Measurements from ENCODE around the gene OPN4.

OPN4 gene

GRCh38 chr10:86611386-86611785 lies 43.0 kb upstream of the OPN4 start:
- no peaks in the 10 kb centered on the region for H3K9me3 ChIP-seq (ENCODE audit: insufficient read depth, low read depth, low read length)
- H3K36me3 ChIP-seq (ENCODE audit: insufficient read depth, low read length) = no peaks in the 10 kb centered on the region
- H3K79me2 ChIP-seq (ENCODE audit: insufficient read depth, low read length) = no peaks in the 10 kb centered on the region
- TF ChIP-seq EZH2phosphoT487 (IDR thresholded peaks at IDR 0.05; ENCODE audit: borderline replicate concordance) (no peak), CTCF (conservative IDR thresholded peaks at IDR 0.05; ENCODE audit: low read length) (no peak)
- H3K4me3 ChIP-seq (ENCODE audit: low read length, poor library complexity, severe bottlenecking) = no peak overlapping the region
- no peak overlapping the region for H3K4me2 ChIP-seq (ENCODE audit: low read depth, low read length, poor library complexity, severe bottlenecking)
- H3K9me2 ChIP-seq (replicated peaks; ENCODE audit: low read depth, low read length) = no peaks in the 10 kb centered on the region
- no peaks in the 10 kb centered on the region for H4K20me1 ChIP-seq (ENCODE audit: insufficient read depth, low read length, poor library complexity, severe bottlenecking)
- no peak overlapping the region for H2AFZ ChIP-seq (ENCODE audit: low read length)
- H3K9ac ChIP-seq (ENCODE audit: low read depth, low read length, poor library complexity, severe bottlenecking) = no peak overlapping the region
- H3K4me1 ChIP-seq (ENCODE audit: insufficient read depth, low read length, poor library complexity, severe bottlenecking) = no peaks in the 10 kb centered on the region
- H3F3A ChIP-seq (ENCODE audit: low read depth) = no peaks in the 10 kb centered on the region
- no peaks in the 10 kb centered on the region for H3K27me3 ChIP-seq (ENCODE audit: insufficient read depth, low read length, poor library complexity, severe bottlenecking)

DNA sequence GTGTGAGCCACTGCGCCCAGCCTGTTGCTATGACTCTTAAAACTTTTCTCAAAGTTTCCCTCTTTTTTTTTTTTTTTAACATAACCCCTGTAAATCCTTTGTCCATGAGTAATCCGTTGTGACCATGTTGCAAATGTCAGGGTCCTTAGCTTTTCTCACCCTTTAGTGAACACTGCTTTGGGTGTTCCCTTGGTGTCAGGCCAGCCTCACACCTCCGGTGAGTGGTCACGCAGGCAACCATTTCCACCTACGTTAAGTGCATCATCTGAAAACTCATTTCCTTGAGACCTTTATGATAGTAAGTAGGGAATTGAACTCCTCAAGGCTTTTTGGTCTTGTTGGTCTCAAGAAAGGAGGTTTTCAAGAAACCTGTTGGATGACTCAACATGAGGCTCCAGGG lies 41.3 kb upstream of the OPN4 start:
- TF ChIP-seq EZH2phosphoT487 (IDR thresholded peaks at IDR 0.05; ENCODE audit: borderline replicate concordance) = no peak
- TF ChIP-seq CTCF (conservative IDR thresholded peaks at IDR 0.05; ENCODE audit: low read length) = no peak
- Histone ChIP-seq H4K20me1 (ENCODE audit: insufficient read depth, low read length, poor library complexity, severe bottlenecking) (no peaks in the 10 kb centered on the region), H3K4me1 (ENCODE audit: insufficient read depth, low read length, poor library complexity, severe bottlenecking) (no peaks in the 10 kb centered on the region)

DNA sequence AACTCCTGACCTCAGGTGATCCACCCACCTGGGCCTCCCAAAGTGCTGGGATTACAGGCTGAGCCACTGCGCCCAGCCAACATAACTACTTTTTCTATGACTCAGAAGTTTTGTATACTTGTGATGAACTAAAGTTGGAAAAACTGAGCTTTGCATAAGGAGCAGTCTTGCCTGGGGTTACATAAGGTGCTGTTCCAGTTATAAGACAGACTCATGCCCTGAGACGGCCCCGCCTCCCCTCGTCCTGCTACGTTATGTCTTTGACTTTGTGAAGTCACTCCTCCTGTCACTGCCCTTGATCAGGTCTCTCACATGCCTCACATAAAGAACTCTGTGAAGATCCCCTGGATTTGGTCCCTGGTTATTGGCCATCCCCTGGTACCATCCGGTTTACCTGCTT lies 40.4 kb upstream of the OPN4 start:
- no peak overlapping the region for H3K4me3 ChIP-seq (ENCODE audit: low read length, poor library complexity, severe bottlenecking)
- no peaks in the 10 kb centered on the region for H3K36me3 ChIP-seq (ENCODE audit: insufficient read depth, low read length)
- no peak overlapping the region for H3K9ac ChIP-seq (ENCODE audit: low read depth, low read length, poor library complexity, severe bottlenecking)
- no peaks in the 10 kb centered on the region for H3K9me2 ChIP-seq (replicated peaks; ENCODE audit: low read depth, low read length)
- no peak overlapping the region for H3K4me2 ChIP-seq (ENCODE audit: low read depth, low read length, poor library complexity, severe bottlenecking)
- H2AFZ ChIP-seq (ENCODE audit: low read length) = no peak overlapping the region
- no peaks in the 10 kb centered on the region for H3K4me1 ChIP-seq (ENCODE audit: insufficient read depth, low read length, poor library complexity, severe bottlenecking)
- TF ChIP-seq EZH2phosphoT487 (IDR thresholded peaks at IDR 0.05; ENCODE audit: borderline replicate concordance) (no peak), CTCF (conservative IDR thresholded peaks at IDR 0.05; ENCODE audit: low read length) (no peak)
- no peaks in the 10 kb centered on the region for H3K79me2 ChIP-seq (ENCODE audit: insufficient read depth, low read length)
- no peaks in the 10 kb centered on the region for H3F3A ChIP-seq (ENCODE audit: low read depth)
- no peaks in the 10 kb centered on the region for H3K9me3 ChIP-seq (ENCODE audit: insufficient read depth, low read depth, low read length)
- H4K20me1 ChIP-seq (ENCODE audit: insufficient read depth, low read length, poor library complexity, severe bottlenecking) = no peaks in the 10 kb centered on the region
- no peaks in the 10 kb centered on the region for H3K27me3 ChIP-seq (ENCODE audit: insufficient read depth, low read length, poor library complexity, severe bottlenecking)

More for the DNA sequence above, 41.3 kb upstream of the OPN4 start:
- Histone ChIP-seq H3F3A (ENCODE audit: low read depth) (no peaks in the 10 kb centered on the region), H3K9me3 (ENCODE audit: insufficient read depth, low read depth, low read length) (no peaks in the 10 kb centered on the region), H3K27me3 (ENCODE audit: insufficient read depth, low read length, poor library complexity, severe bottlenecking) (no peaks in the 10 kb centered on the region), H3K4me2 (ENCODE audit: low read depth, low read length, poor library complexity, severe bottlenecking) (no peak overlapping the region), H3K9me2 (replicated peaks; ENCODE audit: low read depth, low read length) (no peaks in the 10 kb centered on the region), H3K36me3 (ENCODE audit: insufficient read depth, low read length) (no peaks in the 10 kb centered on the region), H3K79me2 (ENCODE audit: insufficient read depth, low read length) (no peaks in the 10 kb centered on the region), H3K9ac (ENCODE audit: low read depth, low read length, poor library complexity, severe bottlenecking) (no peak overlapping the region), H3K4me3 (ENCODE audit: low read length, poor library complexity, severe bottlenecking) (no peak overlapping the region), H2AFZ (ENCODE audit: low read length) (no peak overlapping the region)
